Activated CD4-positive, alpha-beta memory T cell treated with anti-CD3 and anti-CD28 coated beads, Interleukin-2, amount 10 ng/mL, durations not matched to agents 7 days and 5 days (primary cell): ENCODE results near the gene ISYNA1. TPM values are rescaled to one million over a fixed set of nuclear protein-coding genes. Genes with fewer than 3 reads are reported as not detected.
A peak's percentile ranks its signal among the peaks of the same experiment; 100 is the strongest.

Experiments
- CTCF ChIA-PET: fragments of 350-600 bp; sonication (Branson Sonifier 250); formaldehyde crosslinking; loops from one replicate; lab custom pipeline; 2021; ENCODE audit warnings: antibody characterized with exemption, inconsistent platforms; lab: Charles Lee
- POLR2A ChIA-PET: fragments of 350-600 bp; sonication (Branson Sonifier 250); formaldehyde crosslinking; loops from one replicate; lab custom pipeline; 2021; ENCODE audit warnings: antibody characterized with exemption; lab: Charles Lee
- DNase-seq: peaks from one replicate; pipeline ENCODE4 v3.0.0-alpha.2; 2020
- H3K27ac Mint-ChIP-seq: one replicate; pipeline ENCODE4 v1.8.0; 2021; ENCODE audit warnings: mild to moderate bottlenecking, mixed read lengths
- H3K27me3 Mint-ChIP-seq: one replicate; pipeline ENCODE4 v1.8.0; 2021; ENCODE audit warnings: mixed read lengths
- H3K36me3 Mint-ChIP-seq: one replicate; pipeline ENCODE4 v1.8.0; 2021; ENCODE audit warnings: low read depth, mixed read lengths
- H3K4me1 Mint-ChIP-seq: one replicate; pipeline ENCODE4 v1.8.0; 2021; ENCODE audit warnings: mixed read lengths
- H3K4me3 Mint-ChIP-seq: one replicate; pipeline ENCODE4 v1.8.0; 2021; ENCODE audit warnings: mild to moderate bottlenecking, mixed read lengths
- H3K9me3 Mint-ChIP-seq: one replicate; pipeline ENCODE4 v1.8.0; 2021; ENCODE audit warnings: mixed read lengths
- total RNA-seq, 2 experiments: library from RNA; stranded (reverse); gene quantifications; one replicate each; pipeline ENCODE4 v1.2.3, GENCODE V29; 2021

The ISYNA1 gene
- total RNA-seq, 2 experiments from 2014 or later, result 16.7 to 18.0 TPM

GRCh38 chr19:18475762-18476331 lies 37.9 kb upstream of the ISYNA1 start:
- no peak for DNase-seq
- Mint-ChIP-seq H3K36me3 (peaks cover 6% of the 10 kb centered on the region), H3K9me3 (no peaks in the 10 kb centered on the region), H3K27me3 (no peaks in the 10 kb centered on the region), H3K27ac (peak overlapping the region; percentile 88), H3K4me1 (peaks cover 75% of the 10 kb centered on the region), H3K4me3 (no peak overlapping the region)
- POLR2A ChIA-PET, result interaction anchor here (1.0 to 2.1 kb wide), 4 partner anchors 20 to 82 kb away, joined by 3 to 5 read pairs (median 4); partner anchors contain the start of genes FKBP8 and KXD1
- CTCF ChIA-PET, result interaction anchor here (0.6 to 1.9 kb wide), 6 partner anchors 9 to 112 kb away, joined by 3 to 9 read pairs (median 4); partner anchors contain the start of gene REX1BD

GRCh38 chr19:18475004-18475453 lies 37.1 kb upstream of the ISYNA1 start:
- peaks cover 68% of the 10 kb centered on the region for H3K4me1 Mint-ChIP-seq
- ChIA-PET POLR2A (interaction anchor here (1.0 to 1.8 kb wide), 2 partner anchors 33 to 82 kb away, joined by 3 to 5 read pairs; partner anchors contain the start of gene KXD1), CTCF (interaction anchor here (0.6 to 1.5 kb wide), 5 partner anchors 10 to 113 kb away, joined by 3 to 5 read pairs (median 3); partner anchors contain the start of gene REX1BD)
- no peak overlapping the region for H3K4me3 Mint-ChIP-seq
- H3K9me3 Mint-ChIP-seq, result no peaks in the 10 kb centered on the region
- DNase-seq, result peak; percentile 32
- H3K36me3 Mint-ChIP-seq, result peaks cover 3% of the 10 kb centered on the region
- no peaks in the 10 kb centered on the region for H3K27me3 Mint-ChIP-seq
- peak overlapping the region; percentile 88 for H3K27ac Mint-ChIP-seq

- no peak for DNase-seq
Observed at GRCh38 chr19:18474366-18474887, 36.5 kb upstream of the ISYNA1 start.

GRCh38 chr19:18473706-18474087 lies 35.8 kb upstream of the ISYNA1 start:
- H3K4me1 Mint-ChIP-seq, result peaks cover 57% of the 10 kb centered on the region
- peak overlapping the region; percentile 56 for H3K27ac Mint-ChIP-seq
- no peak overlapping the region for H3K4me3 Mint-ChIP-seq
- peaks cover 2% of the 10 kb centered on the region for H3K36me3 Mint-ChIP-seq
- H3K27me3 Mint-ChIP-seq, result no peaks in the 10 kb centered on the region
- POLR2A ChIA-PET, result interaction anchor here (1.2 to 1.3 kb wide), 2 partner anchors 22 to 25 kb away, joined by 3 to 5 read pairs; no protein-coding TSS in a partner anchor
- no peak for DNase-seq
- H3K9me3 Mint-ChIP-seq, result no peaks in the 10 kb centered on the region
- CTCF ChIA-PET, result interaction anchor here (1.3 kb wide), 1 partner anchor 119 kb away, joined by 3 read pairs; no protein-coding TSS in a partner anchor

More at GRCh38 chr19:18474366-18474887, 36.5 kb upstream of the ISYNA1 start:
- Mint-ChIP-seq H3K27ac (peak overlapping the region; percentile 88), H3K4me3 (no peak overlapping the region), H3K9me3 (no peaks in the 10 kb centered on the region), H3K4me1 (peaks cover 65% of the 10 kb centered on the region), H3K27me3 (no peaks in the 10 kb centered on the region), H3K36me3 (peaks cover 2% of the 10 kb centered on the region)
- ChIA-PET CTCF (interaction anchor here (1.0 to 1.5 kb wide), 3 partner anchors 21 to 114 kb away, joined by 3 to 5 read pairs (median 3); partner anchors contain the start of gene REX1BD), POLR2A (interaction anchor here (1.0 to 1.8 kb wide), 3 partner anchors 25 to 83 kb away, joined by 3 to 5 read pairs (median 5); partner anchors contain the start of gene KXD1)

- CTCF ChIA-PET, result interaction anchor here (1.2 to 4.8 kb wide), 3 partner anchors 48 to 120 kb away, joined by 3 to 39 read pairs (median 3); partner anchors contain the start of genes ELL and REX1BD
Observed at GRCh38 chr19:18473003-18473705, 35.2 kb upstream of the ISYNA1 start.

GRCh38 chr19:18470787-18471186 lies 32.9 kb upstream of the ISYNA1 start:
- H3K4me3 Mint-ChIP-seq, result no peak overlapping the region

More at GRCh38 chr19:18473003-18473705, 35.2 kb upstream of the ISYNA1 start:
- no peak for DNase-seq
- Mint-ChIP-seq H3K36me3 (peaks cover 2% of the 10 kb centered on the region), H3K27me3 (no peaks in the 10 kb centered on the region), H3K4me1 (peaks cover 54% of the 10 kb centered on the region), H3K4me3 (no peak overlapping the region), H3K27ac (peak overlapping the region; percentile 56), H3K9me3 (no peaks in the 10 kb centered on the region)
- POLR2A ChIA-PET, result interaction anchor here (1.2 to 1.3 kb wide), 2 partner anchors 23 to 26 kb away, joined by 3 to 5 read pairs; no protein-coding TSS in a partner anchor

GRCh38 chr19:18469069-18469846 lies 31.3 kb upstream of the ISYNA1 start:
- peaks cover 26% of the 10 kb centered on the region for H3K4me1 Mint-ChIP-seq

More at GRCh38 chr19:18470787-18471186, 32.9 kb upstream of the ISYNA1 start:
- no peaks in the 10 kb centered on the region for H3K27me3 Mint-ChIP-seq
- ChIA-PET POLR2A (interaction anchor here (0.8 to 2.1 kb wide), 4 partner anchors 36 to 118 kb away, joined by 3 to 7 read pairs (median 4); partner anchors contain the start of gene REX1BD), CTCF (interaction anchor here (1.0 to 4.8 kb wide), 10 partner anchors 10 to 376 kb away, joined by 3 to 39 read pairs (median 5); partner anchors contain the start of genes ELL and REX1BD)
- no peak overlapping the region for H3K27ac Mint-ChIP-seq
- H3K9me3 Mint-ChIP-seq, result no peaks in the 10 kb centered on the region
- H3K36me3 Mint-ChIP-seq, result peaks cover 2% of the 10 kb centered on the region
- no peak for DNase-seq
- peaks cover 35% of the 10 kb centered on the region for H3K4me1 Mint-ChIP-seq

GRCh38 chr19:18468517-18468916 lies 30.6 kb upstream of the ISYNA1 start:
- POLR2A ChIA-PET, result interaction anchor here (1.2 to 1.5 kb wide), 2 partner anchors 25 to 121 kb away, joined by 3 to 4 read pairs; no protein-coding TSS in a partner anchor
- H3K4me3 Mint-ChIP-seq, result no peak overlapping the region
- no peaks in the 10 kb centered on the region for H3K9me3 Mint-ChIP-seq
- CTCF ChIA-PET, result interaction anchor here (0.6 to 4.8 kb wide), 6 partner anchors 13 to 120 kb away, joined by 3 to 39 read pairs (median 4); partner anchors contain the start of genes ELL and REX1BD
- DNase-seq, result no peak
- peak overlapping the region; percentile 58 for H3K27ac Mint-ChIP-seq
- peaks cover 20% of the 10 kb centered on the region for H3K4me1 Mint-ChIP-seq
- H3K27me3 Mint-ChIP-seq, result no peaks in the 10 kb centered on the region
- H3K36me3 Mint-ChIP-seq, result peaks cover 12% of the 10 kb centered on the region

More at GRCh38 chr19:18469069-18469846, 31.3 kb upstream of the ISYNA1 start:
- Mint-ChIP-seq H3K4me3 (no peak overlapping the region), H3K27ac (no peak overlapping the region), H3K9me3 (no peaks in the 10 kb centered on the region), H3K36me3 (peaks cover 12% of the 10 kb centered on the region), H3K27me3 (no peaks in the 10 kb centered on the region)
- CTCF ChIA-PET, result interaction anchor here (0.6 to 4.8 kb wide), 17 partner anchors 13 to 378 kb away, joined by 3 to 39 read pairs (median 4); partner anchors contain the start of genes ELL, KXD1, REX1BD and UBA52
- POLR2A ChIA-PET, result interaction anchor here (1.0 to 2.1 kb wide), 6 partner anchors 25 to 120 kb away, joined by 3 to 7 read pairs (median 4); partner anchors contain the start of genes ELL and REX1BD
- peak; percentile 68 for DNase-seq

- Mint-ChIP-seq H3K9me3 (no peaks in the 10 kb centered on the region), H3K4me1 (peaks cover 17% of the 10 kb centered on the region), H3K36me3 (peaks cover 13% of the 10 kb centered on the region), H3K27me3 (no peaks in the 10 kb centered on the region), H3K4me3 (no peak overlapping the region), H3K27ac (peak overlapping the region; percentile 58)
- CTCF ChIA-PET, result interaction anchor here (1.2 to 3.8 kb wide), 3 partner anchors 26 to 121 kb away, joined by 4 to 20 read pairs (median 5); partner anchors contain the start of gene REX1BD
- DNase-seq, result no peak
- POLR2A ChIA-PET, result interaction anchor here (1.2 kb wide), 1 partner anchor 121 kb away, joined by 3 read pairs; no protein-coding TSS in a partner anchor
Observed at GRCh38 chr19:18467978-18468377, 30.0 kb upstream of the ISYNA1 start.

GRCh38 chr19:18466354-18466753 lies 28.4 kb upstream of the ISYNA1 start:
- ChIA-PET CTCF (interaction anchor here (1.1 kb wide), 1 partner anchor 15 kb away, joined by 4 read pairs; no protein-coding TSS in a partner anchor), POLR2A (interaction anchor here (0.8 kb wide), 1 partner anchor 366 kb away, joined by 3 read pairs; the partner anchor contains the start of gene UPF1)
- peaks cover 19% of the 10 kb centered on the region for H3K36me3 Mint-ChIP-seq

GRCh38 chr19:18465964-18466339 lies 28.0 kb upstream of the ISYNA1 start:
- H3K9me3 Mint-ChIP-seq, result no peaks in the 10 kb centered on the region
- H3K4me3 Mint-ChIP-seq, result no peak overlapping the region
- DNase-seq, result no peak
- H3K27me3 Mint-ChIP-seq, result no peaks in the 10 kb centered on the region
- ChIA-PET CTCF (interaction anchor here (1.1 kb wide), 1 partner anchor 14 kb away, joined by 4 read pairs; no protein-coding TSS in a partner anchor), POLR2A (no interaction called here)
- peaks cover 22% of the 10 kb centered on the region for H3K36me3 Mint-ChIP-seq
- H3K4me1 Mint-ChIP-seq, result peaks cover 18% of the 10 kb centered on the region
- no peak overlapping the region for H3K27ac Mint-ChIP-seq

More at GRCh38 chr19:18466354-18466753, 28.4 kb upstream of the ISYNA1 start:
- no peaks in the 10 kb centered on the region for H3K27me3 Mint-ChIP-seq
- no peak for DNase-seq
- no peak overlapping the region for H3K27ac Mint-ChIP-seq
- H3K9me3 Mint-ChIP-seq, result no peaks in the 10 kb centered on the region
- H3K4me1 Mint-ChIP-seq, result peaks cover 18% of the 10 kb centered on the region
- no peak overlapping the region for H3K4me3 Mint-ChIP-seq
